GM19395 (cell line): ENCODE data around the gene ECE2.

Source experiments
- ATAC-seq: cut with Tn5 transposase; IDR thresholded peaks from one replicate; pipeline ENCODE4 v1.9.1; 2021; ENCODE audit warnings: mild to moderate bottlenecking, moderate library complexity; ENCODE audit not compliant: unreplicated experiment

ECE2 gene

DNA sequence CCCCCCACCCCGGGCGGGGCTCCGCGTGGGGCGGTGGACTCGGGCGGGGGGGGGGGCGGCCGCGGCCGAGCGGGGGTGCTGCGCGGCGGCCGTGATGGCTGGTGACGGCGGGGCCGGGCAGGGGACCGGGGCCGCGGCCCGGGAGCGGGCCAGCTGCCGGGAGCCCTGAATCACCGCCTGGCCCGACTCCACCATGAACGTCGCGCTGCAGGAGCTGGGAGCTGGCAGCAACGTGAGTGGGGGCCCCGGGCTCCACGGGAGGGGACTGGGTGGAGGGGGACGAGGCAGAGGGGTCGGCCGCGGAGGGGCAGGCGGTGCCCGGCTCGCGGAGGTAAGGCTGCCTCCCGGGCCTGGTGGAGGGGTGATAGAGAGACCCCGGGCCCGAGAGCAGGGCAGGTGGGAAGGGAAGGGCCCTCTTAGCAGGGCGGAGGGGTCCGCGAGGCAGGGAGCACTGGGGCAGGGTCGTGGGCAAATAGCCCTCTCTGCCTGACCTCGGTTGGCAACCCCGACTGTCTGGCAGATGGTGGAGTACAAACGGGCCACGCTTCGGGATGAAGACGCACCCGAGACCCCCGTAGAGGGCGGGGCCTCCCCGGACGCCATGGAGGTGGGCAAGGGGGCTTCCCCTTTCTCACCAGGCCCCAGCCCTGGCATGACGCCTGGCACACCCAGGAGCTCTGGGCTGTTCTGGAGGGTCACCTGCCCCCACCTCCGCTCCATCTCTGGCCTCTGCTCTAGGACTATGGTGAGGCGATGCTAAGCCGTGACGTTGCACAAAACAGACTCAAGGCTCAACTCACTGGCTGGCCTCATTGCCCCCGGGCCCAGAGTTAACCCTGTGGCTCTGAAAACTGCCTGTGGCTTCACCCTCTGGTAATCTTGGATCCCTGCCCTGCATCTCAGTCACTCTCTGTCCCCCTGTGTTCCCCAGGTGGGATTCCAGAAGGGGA lies at the start of gene ECE2:
Gene ECE2, plus strand, starts transcription at position 62 of the 950 bp plus-strand sequence. Its CDS starts 132 bp downstream, at position 194.
- ATAC-seq = no peak

GRCh38 chr3:184227481-184227935 lies 48.3 kb upstream of the ECE2 start:
- ATAC-seq = peak; percentile 48

DNA sequence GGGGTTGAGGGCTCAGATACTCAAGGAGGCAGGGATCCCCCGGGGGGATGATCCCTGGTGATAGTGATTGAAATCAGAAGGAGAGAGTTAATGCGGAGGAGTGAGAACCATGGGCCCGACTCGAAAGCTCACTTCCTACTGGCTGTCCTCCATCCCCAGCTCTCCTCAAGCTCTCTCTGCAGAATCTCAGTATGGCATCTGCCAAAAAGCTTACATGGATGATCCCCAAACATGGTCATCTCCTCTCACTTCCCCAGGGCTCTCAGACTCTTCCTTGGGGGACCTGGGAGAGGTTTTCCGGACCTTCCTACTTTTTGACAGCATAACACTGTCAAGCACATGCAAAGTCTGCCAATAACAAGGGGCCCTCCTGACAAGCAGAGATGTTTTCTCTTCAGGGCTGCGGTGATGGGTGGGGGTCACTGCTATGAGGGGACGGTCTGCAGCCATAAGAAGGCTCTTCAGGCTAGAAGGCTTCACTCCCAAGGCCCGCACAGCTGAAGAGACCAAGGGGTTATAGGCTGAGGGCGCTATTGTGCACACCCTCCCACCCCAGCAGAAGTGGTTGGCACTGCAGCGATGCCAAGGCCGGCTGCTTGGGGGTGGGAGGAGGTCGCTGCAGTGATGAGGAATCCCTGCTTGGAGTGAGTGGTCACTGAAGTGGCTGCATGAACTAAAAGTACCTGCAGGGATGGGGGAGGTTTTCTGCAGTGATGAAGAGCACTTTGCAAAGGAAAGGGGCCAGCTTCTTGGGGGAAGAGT lies 47.3 kb upstream of the ECE2 start:
- no peak for ATAC-seq

DNA sequence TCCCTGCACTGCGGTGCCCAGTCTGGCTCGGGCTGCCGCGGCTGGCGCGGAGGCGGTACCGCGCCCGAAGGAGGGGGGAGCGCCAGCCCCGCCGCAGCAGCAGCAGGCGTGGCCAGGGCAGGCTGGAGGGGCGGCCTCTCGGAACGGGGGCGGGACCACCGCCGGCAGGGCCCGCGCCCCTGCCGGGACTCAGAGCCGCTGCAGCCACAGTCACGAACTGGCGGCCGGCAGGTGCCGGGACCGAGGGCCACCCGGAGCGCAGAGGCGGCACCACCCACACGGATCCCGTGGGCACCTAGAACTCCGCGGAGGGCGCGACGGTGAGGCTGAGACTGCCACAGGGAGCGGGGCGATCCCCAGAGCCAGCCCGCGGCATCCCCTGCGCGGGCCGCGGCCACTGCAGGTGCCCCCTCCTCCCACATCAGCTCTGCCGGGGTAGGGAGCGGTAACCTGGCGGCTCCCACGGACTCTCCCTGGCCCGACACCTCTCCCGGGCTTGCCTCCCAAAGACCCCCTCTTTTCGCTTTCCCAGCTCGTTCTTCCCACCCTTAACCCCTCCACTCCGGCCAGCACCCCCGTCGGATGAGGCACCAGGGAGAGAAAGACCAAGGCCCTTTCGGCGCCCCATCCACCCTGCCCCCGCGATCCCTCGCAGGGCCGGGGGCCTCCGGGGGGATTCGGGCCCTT lies 46.3 kb upstream of the ECE2 start, which contains the start of gene VWA5B2:
Gene VWA5B2, plus strand, starts transcription at position 192 of the 687 bp plus-strand sequence. CDS start 944 bp downstream, outside the sequence.
- no peak for ATAC-seq

DNA sequence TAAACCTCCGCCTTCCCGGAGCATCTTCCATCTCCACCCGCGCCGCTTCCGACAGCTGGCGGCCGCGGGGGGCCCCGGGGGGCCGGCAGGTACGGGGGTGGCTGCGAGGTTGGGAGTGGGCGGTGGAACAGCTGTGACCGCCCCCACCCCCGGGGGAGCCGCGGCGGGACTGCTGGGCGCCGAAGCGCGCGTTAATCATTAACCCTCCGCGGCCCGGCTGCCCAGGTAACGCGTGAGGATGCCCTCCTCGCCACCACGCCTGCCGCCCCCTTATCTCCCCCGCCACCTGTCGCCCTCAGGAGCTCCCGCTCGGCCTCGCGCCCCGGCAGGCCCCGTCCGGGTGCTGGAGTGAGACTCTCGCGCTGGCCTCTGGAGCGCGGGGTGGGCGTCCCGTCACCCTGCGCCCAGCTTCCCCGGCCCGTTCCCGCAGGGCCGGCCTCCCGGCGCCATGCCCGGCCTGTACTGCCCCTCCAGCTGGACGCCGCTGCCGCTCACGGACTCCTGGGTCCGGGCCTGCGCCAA lies 45.7 kb upstream of the ECE2 start:
- ATAC-seq = no peak

DNA sequence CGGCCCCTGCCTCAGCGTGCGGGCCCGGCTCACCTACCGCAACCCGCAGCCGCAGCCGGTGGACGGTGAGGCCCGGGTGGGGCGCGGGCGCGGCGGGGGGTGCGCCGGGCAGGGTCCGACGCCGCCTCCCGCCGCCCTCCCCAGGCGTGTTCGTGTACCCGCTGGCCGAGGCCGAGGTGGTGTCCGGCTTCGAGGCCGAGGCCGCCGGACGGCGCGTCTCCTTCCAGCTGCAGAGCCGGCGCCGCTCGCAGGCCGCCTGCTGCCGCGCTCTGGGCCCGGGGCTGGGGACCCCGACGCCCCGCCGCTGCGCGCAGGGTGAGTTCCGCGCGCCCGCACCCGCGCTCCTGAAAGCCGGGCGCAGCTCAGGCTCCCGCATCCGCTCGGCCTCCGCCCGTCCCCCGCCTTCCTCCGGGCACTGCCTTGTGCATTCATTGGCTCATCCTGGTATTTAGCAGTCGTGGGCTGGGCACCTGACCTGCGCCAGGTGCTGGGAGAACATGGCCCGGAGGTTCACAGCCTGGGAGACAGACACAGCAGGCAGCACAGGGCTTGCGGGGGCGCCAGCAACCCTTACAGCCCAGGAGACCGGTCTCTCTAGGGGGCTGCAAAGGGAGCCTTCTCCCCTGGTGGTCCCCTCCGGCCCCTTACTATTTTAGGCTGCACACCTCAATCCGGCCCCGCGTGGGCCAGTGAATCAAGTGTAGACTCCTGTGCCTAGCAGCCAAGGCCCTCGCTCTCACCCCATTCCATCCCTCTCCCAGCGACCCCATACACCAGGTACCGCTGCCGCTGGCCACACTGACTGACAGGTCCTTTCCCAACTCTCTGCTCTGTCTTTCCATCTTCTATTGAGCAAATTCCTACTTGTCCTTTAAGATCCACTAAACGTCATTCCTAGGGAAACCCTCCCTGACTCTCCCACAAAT lies 45.0 kb upstream of the ECE2 start:
- no peak for ATAC-seq

GRCh38 chr3:184231671-184232070 lies 44.2 kb upstream of the ECE2 start:
- no peak for ATAC-seq

GRCh38 chr3:184233127-184233843 lies 42.5 kb upstream of the ECE2 start:
- no peak for ATAC-seq

DNA sequence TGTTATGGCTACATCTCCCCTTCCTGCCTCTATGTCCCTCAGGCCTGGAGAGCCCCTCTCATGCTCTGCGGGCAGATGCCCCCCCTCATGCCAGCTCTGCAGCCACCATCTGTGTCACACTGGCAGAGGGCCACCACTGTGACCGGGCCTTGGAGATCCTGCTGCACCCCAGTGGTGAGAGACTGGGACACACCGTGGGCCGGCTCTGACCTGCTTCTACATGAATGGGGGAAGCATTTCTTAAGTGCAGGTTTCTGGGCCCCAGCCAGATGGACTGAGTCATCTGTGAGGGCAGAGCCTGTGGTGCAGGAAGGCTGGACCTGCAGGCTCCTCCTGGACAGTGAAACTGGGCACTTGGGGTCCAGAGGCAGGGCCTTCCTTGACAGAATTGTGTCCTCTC lies 41.6 kb upstream of the ECE2 start:
- no peak for ATAC-seq

DNA sequence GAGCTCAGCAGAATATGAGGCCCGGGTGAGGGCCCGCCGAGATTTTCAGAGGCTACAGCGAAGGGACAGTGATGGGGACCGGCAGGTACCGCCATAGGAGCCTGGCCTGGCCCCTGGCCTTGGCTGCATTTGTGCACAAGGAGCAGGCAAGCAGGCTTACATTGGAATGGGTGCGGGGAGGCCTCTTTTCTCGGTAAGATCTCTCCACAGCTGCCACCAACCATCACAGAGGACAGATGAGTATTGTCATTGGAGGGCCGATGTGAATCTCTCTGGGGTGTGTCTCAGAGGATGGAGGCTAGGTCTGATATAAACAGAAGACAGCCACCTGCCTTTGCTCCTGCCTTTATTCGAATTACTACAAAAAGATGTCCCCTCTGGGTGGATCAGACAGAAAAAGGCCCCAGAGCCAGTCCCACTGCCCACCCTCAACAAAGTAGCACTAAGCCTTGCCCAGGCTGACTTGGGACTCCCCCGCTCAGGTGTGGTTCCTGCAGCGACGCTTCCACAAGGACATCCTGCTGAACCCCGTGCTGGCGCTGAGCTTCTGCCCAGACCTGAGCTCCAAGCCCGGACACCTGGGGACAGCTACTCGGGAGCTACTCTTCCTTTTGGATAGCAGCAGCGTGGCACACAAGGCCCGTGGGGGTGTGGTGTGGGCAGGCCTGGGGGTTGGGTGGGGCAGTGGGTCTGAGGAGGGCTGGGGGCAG lies 41.0 kb upstream of the ECE2 start:
- no peak for ATAC-seq

GRCh38 chr3:184235381-184236032 lies 40.3 kb upstream of the ECE2 start:
- ATAC-seq = no peak

DNA sequence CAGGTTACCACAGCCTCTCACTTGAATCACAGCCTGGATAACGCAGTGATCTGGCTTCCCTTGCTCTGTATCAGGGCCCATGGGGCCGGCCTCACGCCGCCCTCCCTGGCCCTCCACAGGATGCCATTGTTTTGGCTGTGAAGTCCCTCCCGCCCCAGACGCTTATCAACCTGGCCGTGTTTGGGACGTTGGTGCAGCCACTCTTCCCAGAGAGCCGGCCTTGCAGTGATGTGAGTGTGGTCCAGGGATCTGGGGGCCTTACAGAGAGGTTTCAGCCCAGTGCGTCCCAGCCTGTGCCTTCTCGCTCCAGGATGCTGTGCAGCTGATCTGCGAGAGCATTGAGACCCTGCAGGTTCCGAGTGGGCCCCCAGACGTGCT lies 39.8 kb upstream of the ECE2 start:
- ATAC-seq = no peak

DNA sequence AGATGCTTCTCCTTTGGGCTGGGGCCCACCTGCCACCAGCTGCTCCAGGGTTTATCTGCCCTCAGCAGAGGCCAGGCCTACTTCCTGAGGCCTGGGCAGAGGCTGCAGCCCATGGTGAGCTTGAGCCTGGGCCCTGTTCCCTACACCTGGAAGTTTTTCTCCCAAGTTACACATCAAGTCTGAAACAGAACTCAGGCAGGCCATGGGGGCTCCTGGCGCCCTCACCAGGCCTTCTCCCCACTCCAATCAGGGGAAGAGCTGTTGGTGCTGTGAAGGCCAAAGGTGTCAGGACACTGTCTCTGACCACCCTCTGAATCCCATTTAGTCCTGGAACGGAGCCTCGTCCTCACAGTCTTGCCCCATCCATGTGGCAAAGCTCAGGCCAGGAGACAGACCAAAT lies 39.2 kb upstream of the ECE2 start:
- ATAC-seq = no peak

GRCh38 chr3:184237211-184237610 lies 38.6 kb upstream of the ECE2 start:
- ATAC-seq = no peak

- ATAC-seq = no peak
Observed at GRCh38 chr3:184237807-184238206, 38.0 kb upstream of the ECE2 start.

DNA sequence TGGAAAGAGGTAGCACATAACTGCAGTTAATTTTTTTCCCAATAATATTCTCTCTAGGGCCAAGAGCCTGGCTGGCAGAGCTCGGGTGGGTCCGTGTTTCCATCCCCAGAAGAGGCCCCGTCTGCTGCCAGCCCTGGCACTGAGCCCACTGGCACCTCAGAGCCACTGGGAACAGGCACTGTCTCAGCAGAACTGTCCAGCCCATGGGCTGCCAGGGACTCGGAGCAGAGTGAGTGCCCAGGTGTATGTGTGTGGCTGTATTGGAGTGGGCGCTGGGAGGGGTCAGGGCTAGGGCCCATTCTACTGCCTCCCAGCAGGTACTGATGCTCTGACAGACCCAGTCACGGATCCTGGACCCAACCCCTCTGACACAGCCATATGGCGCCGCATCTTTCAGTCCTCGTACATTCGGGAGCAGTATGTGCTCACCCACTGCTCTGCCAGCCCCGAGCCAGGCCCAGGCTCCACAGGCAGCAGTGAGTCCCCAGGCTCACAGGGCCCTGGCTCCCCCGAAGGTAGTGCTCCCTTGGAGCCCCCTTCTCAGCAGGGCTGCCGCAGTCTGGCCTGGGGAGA lies 37.5 kb upstream of the ECE2 start:
- no peak for ATAC-seq

DNA sequence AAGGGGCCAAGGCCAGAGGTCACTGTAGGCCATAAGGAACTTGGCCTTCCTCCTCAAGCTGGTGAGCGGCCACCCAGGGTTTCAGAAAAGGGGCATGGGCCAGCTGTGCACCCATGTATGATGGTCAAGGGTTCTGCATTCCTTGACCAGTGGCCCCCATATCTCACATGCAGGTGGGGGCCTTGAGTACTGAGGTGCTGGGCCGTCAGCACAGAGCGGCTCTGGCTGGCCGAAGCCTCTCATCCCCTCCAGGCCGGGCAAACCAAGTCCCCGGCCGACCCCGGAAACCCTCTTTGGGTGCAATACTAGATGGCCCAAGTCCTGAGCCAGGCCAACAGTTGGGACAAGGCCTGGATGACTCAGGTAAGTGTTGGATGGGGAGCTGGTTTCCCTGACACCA lies 36.6 kb upstream of the ECE2 start:
- no peak for ATAC-seq

GRCh38 chr3:184239708-184240107 lies 36.1 kb upstream of the ECE2 start:
- no peak for ATAC-seq
